Endothelial cell of umbilical vein (primary cell): ENCODE measurements around the gene SUCLG1. TPM values are rescaled to one million over a fixed set of nuclear protein-coding genes. Genes with fewer than 3 reads are reported as not detected.

Experiments
- BruUV-seq: library from RNA; stranded (reverse); fragments of 400-500 nt; replicated peaks from 2 replicates; lab custom pipeline; 2021; lab: Mats Ljungman, UMichigan
- CTCF ChIA-PET: fragments of 300-600, 350-600 bp; sonication (Branson Sonifier 250); formaldehyde crosslinking; loops from one replicate; lab custom pipeline; 2021; ENCODE audit warnings: antibody characterized with exemption, inconsistent platforms; lab: Charles Lee
- POLR2A ChIA-PET: fragments of 300-600, 350-600 bp; sonication (Branson Sonifier 250); formaldehyde crosslinking; loops from one replicate; lab custom pipeline; 2021; ENCODE audit warnings: antibody characterized with exemption, inconsistent platforms; lab: Charles Lee
- DNase-seq: peaks from one replicate; pipeline ENCODE4 v3.0.0-alpha.2; 2011; ENCODE audit warnings: low read depth, low spot score
- FAIRE-seq: peaks from 2 replicates; lab custom pipeline; 2011; peaks lifted over from hg19 to GRCh38; lab: Jason Lieb, UNC
- H2AFZ ChIP-seq: 2 replicates; pipeline ENCODE4 v1.6.0; 2012; ENCODE audit warnings: low read depth, low read length, control low read depth, inconsistent platforms
- H3K27ac ChIP-seq: 2 replicates; pipeline ENCODE4 v1.5.1; 2011; ENCODE audit warnings: low read depth, mild to moderate bottlenecking, control low read depth, low read length, moderate library complexity; ENCODE audit not compliant: insufficient read depth
- H3K27me3 ChIP-seq, 2 experiments: 2 replicates each; pipeline versions ENCODE4 v1.6.0 to v1.6.1; 2011; ENCODE audit warnings: low read length in 2 of 2, mixed read lengths in 1 of 2; ENCODE audit not compliant: control insufficient read depth in 2 of 2, insufficient read depth in 2 of 2
- H3K36me3 ChIP-seq, 2 experiments: 2 replicates in 1 of 2; 3 replicates in 1 of 2; pipeline ENCODE4 v1.5.1; 2011; ENCODE audit warnings: low read length in 2 of 2, mild to moderate bottlenecking in 1 of 2, moderate library complexity in 1 of 2; ENCODE audit not compliant: control insufficient read depth in 2 of 2, insufficient read depth in 2 of 2; ENCODE audit errors: extremely low read depth in 1 of 2
- H3K4me1 ChIP-seq: 3 replicates; pipeline ENCODE4 v1.5.1; 2011; ENCODE audit warnings: mild to moderate bottlenecking, low read length; ENCODE audit not compliant: control insufficient read depth, insufficient read depth; ENCODE audit errors: extremely low read depth
- H3K4me2 ChIP-seq: 2 replicates; pipeline ENCODE4 v1.6.1; 2011; ENCODE audit warnings: low read length, control low read depth, mixed read lengths; ENCODE audit not compliant: insufficient read depth
- H3K4me3 ChIP-seq, 3 experiments: fragments of 200-600 bp in 1 of 3; sonication (generic), shearing (Covaris generic) in 1 of 3; replicated peaks in 1 of 3; 2 replicates each; pipeline ENCODE4 v1.5.1; 2011 to 2016; ENCODE audit warnings: control low read depth in 3 of 3, low read length in 3 of 3, mild to moderate bottlenecking in 2 of 3, inconsistent platforms in 1 of 3, low read depth in 1 of 3, moderate library complexity in 1 of 3; ENCODE audit not compliant: insufficient read depth in 1 of 3
- H3K79me2 ChIP-seq: 2 replicates; pipeline ENCODE4 v1.6.0; 2012; ENCODE audit warnings: low read length, inconsistent platforms; ENCODE audit not compliant: control insufficient read depth, insufficient read depth
- H3K9ac ChIP-seq: replicated peaks from 2 replicates; pipeline ENCODE3; 2011; ENCODE audit warnings: low read length, control low read depth; ENCODE audit not compliant: insufficient read depth; ENCODE audit errors: extremely low read depth
- H3K9me1 ChIP-seq: replicated peaks from 3 replicates; pipeline ENCODE4 v1.6.0; 2011; ENCODE audit warnings: mild to moderate bottlenecking, low read length; ENCODE audit not compliant: control insufficient read depth, insufficient read depth; ENCODE audit errors: extremely low read depth
- H3K9me3 ChIP-seq: replicated peaks from 2 replicates; pipeline ENCODE4 v1.5.1; 2012; ENCODE audit warnings: low read length, inconsistent platforms; ENCODE audit not compliant: control insufficient read depth, insufficient read depth
- H4K20me1 ChIP-seq: replicated peaks from 2 replicates; pipeline ENCODE3; 2011; ENCODE audit warnings: mild to moderate bottlenecking, low read length; ENCODE audit not compliant: control insufficient read depth, insufficient read depth; ENCODE audit errors: extremely low read depth
- EZH2 ChIP-seq: IDR thresholded peaks from 2 replicates; pipeline ENCODE4 v1.6.1; 2012; ENCODE audit warnings: borderline replicate concordance, low read depth, mild to moderate bottlenecking, moderate library complexity, low read length, inconsistent platforms; ENCODE audit not compliant: severe bottlenecking
- FOS ChIP-seq: IDR thresholded peaks from 2 replicates; pipeline ENCODE4 v1.6.1; 2011; ENCODE audit warnings: mild to moderate bottlenecking, low read length, moderate library complexity, borderline replicate concordance; ENCODE audit not compliant: insufficient read depth
- GATA2 ChIP-seq: IDR thresholded peaks from 2 replicates; pipeline ENCODE4 v1.7.0; 2011; ENCODE audit warnings: low read depth, mild to moderate bottlenecking, moderate library complexity, mixed read lengths, low read length; ENCODE audit not compliant: insufficient read length, insufficient read depth
- MYC ChIP-seq: IDR thresholded peaks from one replicate; pipeline ENCODE4 v1.6.1; 2011; ENCODE audit warnings: mild to moderate bottlenecking, low read depth, low read length
- POLR2AphosphoS5 ChIP-seq: IDR thresholded peaks from 2 replicates; pipeline ENCODE4 v1.6.1; 2012; ENCODE audit warnings: low read depth, mild to moderate bottlenecking, control low read depth, low read length, moderate library complexity; ENCODE audit not compliant: insufficient read depth
- dilution Hi-C: fragments of 300-500 bp; cut with MboI; formaldehyde crosslinking; loops from one replicate; pipeline ENCODE4 v1.15.0; 2019; ENCODE audit warnings: low sequenced_read_pairs; ENCODE audit not compliant: extremely low pct_ligation_motif_present
- intact Hi-C: fragments of 100-400 bp; cut with micrococcal nuclease; formaldehyde crosslinking; loops from one replicate; pipeline ENCODE4 v1.10.0; 2022
- polyA plus RNA-seq, 4 experiments: library from polyadenylated mRNA; depleted of rRNA in 3 of 4; stranded (reverse) in 3 of 4; unstranded in 1 of 4; fragments of >200 nt; gene quantifications; 2 replicates each; pipeline versions ENCODE4 v1.2.1 to v1.2.3, GENCODE V29; 2011 to 2012; ENCODE audit warnings: missing spikeins in 1 of 4
- total RNA-seq: library from RNA; stranded (reverse); gene quantifications from 2 replicates; pipeline ENCODE4 v1.2.3, GENCODE V29; 2021
- TF ChIP-seq, protein P1 (sequence below), 2 donors: IDR thresholded peaks; 1 replicate in 1 of 2; 2 replicates in 1 of 2; pipeline ENCODE4 v1.5.1; 2011; ENCODE audit warnings: low read length in 2 of 2, mild to moderate bottlenecking in 2 of 2, moderate library complexity in 2 of 2, control low read depth in 1 of 2, inconsistent platforms in 1 of 2, low read depth in 1 of 2; ENCODE audit not compliant: insufficient read depth in 1 of 2; ENCODE audit errors: extremely low read depth in 1 of 2

SUCLG1 gene
- total and polyA plus RNA-seq, 2 donors (not counting 3 experiments of a cell fraction or from before 2014, with no cell fraction given) = 31.7 to 59.2 TPM

DNA sequence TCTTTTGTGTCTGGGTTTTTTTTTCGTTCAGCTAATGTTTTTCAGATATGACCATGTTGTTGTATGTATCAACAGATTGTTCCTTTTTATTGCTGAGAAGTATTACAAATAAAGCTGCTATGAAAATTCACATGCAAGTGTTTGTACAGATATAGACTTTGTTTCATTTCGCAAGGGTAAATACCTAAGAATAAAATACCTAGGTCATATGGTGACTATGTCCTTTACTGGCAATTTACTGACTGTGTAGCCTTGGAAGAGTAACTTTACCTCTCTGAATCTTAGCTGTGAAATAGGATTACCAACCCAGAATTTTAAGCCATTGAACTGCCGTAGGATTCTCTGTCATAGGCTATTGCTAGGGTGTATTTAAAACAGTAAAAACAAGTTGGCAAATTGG is 38.2 kb upstream of the SUCLG1 start:
- dilution Hi-C loops (no loop called here), intact Hi-C loops (loop anchor here (5.0 to 10.0 kb wide), 2 partner anchors 370 to 798 kb away; no protein-coding TSS in a partner anchor)
- no peaks in the 10 kb centered on the region for H3K9me3 ChIP-seq
- no peaks in the 10 kb centered on the region for H3K79me2 ChIP-seq
- BruUV-seq = no TSS peak
- H3K36me3 ChIP-seq = no peaks in the 10 kb centered on the region
- TF ChIP-seq GATA2 (no peak), FOS (no peak), EZH2 (no peak), POLR2AphosphoS5 (no peak), MYC (no peak)
- TF ChIP-seq, protein P1, sequence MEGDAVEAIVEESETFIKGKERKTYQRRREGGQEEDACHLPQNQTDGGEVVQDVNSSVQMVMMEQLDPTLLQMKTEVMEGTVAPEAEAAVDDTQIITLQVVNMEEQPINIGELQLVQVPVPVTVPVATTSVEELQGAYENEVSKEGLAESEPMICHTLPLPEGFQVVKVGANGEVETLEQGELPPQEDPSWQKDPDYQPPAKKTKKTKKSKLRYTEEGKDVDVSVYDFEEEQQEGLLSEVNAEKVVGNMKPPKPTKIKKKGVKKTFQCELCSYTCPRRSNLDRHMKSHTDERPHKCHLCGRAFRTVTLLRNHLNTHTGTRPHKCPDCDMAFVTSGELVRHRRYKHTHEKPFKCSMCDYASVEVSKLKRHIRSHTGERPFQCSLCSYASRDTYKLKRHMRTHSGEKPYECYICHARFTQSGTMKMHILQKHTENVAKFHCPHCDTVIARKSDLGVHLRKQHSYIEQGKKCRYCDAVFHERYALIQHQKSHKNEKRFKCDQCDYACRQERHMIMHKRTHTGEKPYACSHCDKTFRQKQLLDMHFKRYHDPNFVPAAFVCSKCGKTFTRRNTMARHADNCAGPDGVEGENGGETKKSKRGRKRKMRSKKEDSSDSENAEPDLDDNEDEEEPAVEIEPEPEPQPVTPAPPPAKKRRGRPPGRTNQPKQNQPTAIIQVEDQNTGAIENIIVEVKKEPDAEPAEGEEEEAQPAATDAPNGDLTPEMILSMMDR (IDR thresholded peaks at IDR 0.05; ENCODE audit: extremely low read depth in 1 of 2, insufficient read depth in 1 of 2, low read depth in 1 of 2, low read length in 2 of 2) = no peak
- FAIRE-seq (no peak), DNase-seq (no peak)
- no peaks in the 10 kb centered on the region for H3K9me1 ChIP-seq
- no peak overlapping the region for H3K4me3 ChIP-seq
- H2AFZ ChIP-seq = no peak overlapping the region
- POLR2A ChIA-PET = no interaction called here
- no peak overlapping the region for H3K9ac ChIP-seq
- H3K4me1 ChIP-seq = peaks cover 21% of the 10 kb centered on the region
- CTCF ChIA-PET = interaction anchor here (0.7 to 2.2 kb wide), 6 partner anchors 11 to 429 kb away, joined by 3 to 9 read pairs (median 4); partner anchors contain the start of gene SUCLG1
- H3K27ac ChIP-seq = no peak overlapping the region
- no peaks in the 10 kb centered on the region for H3K27me3 ChIP-seq
- no peaks in the 10 kb centered on the region for H4K20me1 ChIP-seq
- no peak overlapping the region for H3K4me2 ChIP-seq
